Left ventricle myocardium inferior (tissue), 1 donor: ENCODE results near the gene ASB10. TPM values are rescaled to one million over a fixed set of nuclear protein-coding genes. Genes with fewer than 3 reads are reported as not detected.

Source experiments
- DNase-seq: peaks from one replicate; pipeline ENCODE4 v3.0.0-alpha.2; 2020
- H3K27ac ChIP-seq: fragments of 200-600 bp; replicated peaks from 2 replicates; pipeline ENCODE4 v1.8.0; 2021
- H3K27me3 ChIP-seq: fragments of 200-600 bp; 2 replicates; pipeline ENCODE4 v1.8.0; 2021; ENCODE audit warnings: low read depth
- H3K36me3 ChIP-seq: fragments of 200-600 bp; 2 replicates; pipeline ENCODE4 v1.8.0; 2021
- H3K4me1 ChIP-seq: fragments of 200-600 bp; 2 replicates; pipeline ENCODE4 v1.8.0; 2021
- H3K4me3 ChIP-seq: fragments of 200-600 bp; 2 replicates; pipeline ENCODE4 v1.8.0; 2021; ENCODE audit warnings: mild to moderate bottlenecking, moderate library complexity
- H3K9me3 ChIP-seq: fragments of 200-600 bp; replicated peaks from 2 replicates; pipeline ENCODE4 v1.8.0; 2021
- intact Hi-C: fragments of 100-400 bp; cut with micrococcal nuclease; formaldehyde crosslinking; loops from one replicate; pipeline ENCODE4 v1.11.0; 2022
- total RNA-seq: library from RNA; stranded (reverse); fragmentation: NEBNext Ultra II Directional; extraction: Animal tissue kit (Norgen Biotek cat#: 25700); gene quantifications from one replicate; pipeline ENCODE4 v1.2.1, GENCODE V29; 2021
- TF ChIP-seq, protein P1 (sequence below): fragments of 200-600 bp; IDR thresholded peaks from 2 replicates; pipeline ENCODE4 v1.8.0; 2021; ENCODE audit warnings: antibody characterized with exemption, mild to moderate bottlenecking, borderline replicate concordance
- donor health status: DM: no; HTN: yes; CAD: no; lungs with severe emphysema.

ASB10 gene
- total RNA-seq, 1 donor from 2014 or later = 35.4 TPM

GRCh38 chr7:151198945-151199848 lies 12.1 kb upstream of the ASB10 start:
- no peaks in the 10 kb centered on the region for H3K9me3 ChIP-seq
- no peak overlapping the region for H3K27ac ChIP-seq
- no peak overlapping the region for H3K4me3 ChIP-seq
- intact Hi-C loops = no loop called here
- H3K27me3 ChIP-seq = peaks cover 65% of the 10 kb centered on the region
- H3K4me1 ChIP-seq = no peaks in the 10 kb centered on the region
- TF ChIP-seq, protein P1, sequence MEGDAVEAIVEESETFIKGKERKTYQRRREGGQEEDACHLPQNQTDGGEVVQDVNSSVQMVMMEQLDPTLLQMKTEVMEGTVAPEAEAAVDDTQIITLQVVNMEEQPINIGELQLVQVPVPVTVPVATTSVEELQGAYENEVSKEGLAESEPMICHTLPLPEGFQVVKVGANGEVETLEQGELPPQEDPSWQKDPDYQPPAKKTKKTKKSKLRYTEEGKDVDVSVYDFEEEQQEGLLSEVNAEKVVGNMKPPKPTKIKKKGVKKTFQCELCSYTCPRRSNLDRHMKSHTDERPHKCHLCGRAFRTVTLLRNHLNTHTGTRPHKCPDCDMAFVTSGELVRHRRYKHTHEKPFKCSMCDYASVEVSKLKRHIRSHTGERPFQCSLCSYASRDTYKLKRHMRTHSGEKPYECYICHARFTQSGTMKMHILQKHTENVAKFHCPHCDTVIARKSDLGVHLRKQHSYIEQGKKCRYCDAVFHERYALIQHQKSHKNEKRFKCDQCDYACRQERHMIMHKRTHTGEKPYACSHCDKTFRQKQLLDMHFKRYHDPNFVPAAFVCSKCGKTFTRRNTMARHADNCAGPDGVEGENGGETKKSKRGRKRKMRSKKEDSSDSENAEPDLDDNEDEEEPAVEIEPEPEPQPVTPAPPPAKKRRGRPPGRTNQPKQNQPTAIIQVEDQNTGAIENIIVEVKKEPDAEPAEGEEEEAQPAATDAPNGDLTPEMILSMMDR = no peak
- no peak for DNase-seq
- no peaks in the 10 kb centered on the region for H3K36me3 ChIP-seq

DNA sequence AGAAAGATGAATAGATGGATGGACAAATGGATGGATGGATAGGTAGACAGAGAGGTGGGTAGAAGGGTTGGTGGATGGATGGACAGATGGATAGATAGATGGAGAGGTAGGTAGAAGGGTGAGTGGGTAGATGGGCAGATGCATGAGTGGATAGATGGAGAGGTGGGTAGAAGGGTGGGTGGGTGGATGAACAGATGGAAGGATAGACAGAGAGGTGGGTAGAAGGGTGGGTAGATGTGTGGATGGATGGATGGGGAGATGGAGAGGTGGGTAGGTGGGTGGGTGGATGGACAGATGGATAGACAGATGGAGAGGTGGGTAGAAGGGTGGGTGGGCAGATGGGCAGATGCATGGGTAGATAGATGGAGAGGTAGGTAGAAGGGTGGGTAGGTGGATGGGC lies 10.9 kb upstream of the ASB10 start:
- intact Hi-C loops = no loop called here
- no peaks in the 10 kb centered on the region for H3K4me1 ChIP-seq
- DNase-seq = no peak
- no peaks in the 10 kb centered on the region for H3K9me3 ChIP-seq
- no peaks in the 10 kb centered on the region for H3K36me3 ChIP-seq
- H3K27ac ChIP-seq = no peak overlapping the region
- H3K4me3 ChIP-seq = no peak overlapping the region
- TF ChIP-seq, protein P1 = no peak
- peaks cover 52% of the 10 kb centered on the region for H3K27me3 ChIP-seq

GRCh38 chr7:151195616-151196450 lies 8.8 kb upstream of the ASB10 start:
- intact Hi-C loops = no loop called here
- TF ChIP-seq, protein P1 = no peak
- no peak for DNase-seq

DNA sequence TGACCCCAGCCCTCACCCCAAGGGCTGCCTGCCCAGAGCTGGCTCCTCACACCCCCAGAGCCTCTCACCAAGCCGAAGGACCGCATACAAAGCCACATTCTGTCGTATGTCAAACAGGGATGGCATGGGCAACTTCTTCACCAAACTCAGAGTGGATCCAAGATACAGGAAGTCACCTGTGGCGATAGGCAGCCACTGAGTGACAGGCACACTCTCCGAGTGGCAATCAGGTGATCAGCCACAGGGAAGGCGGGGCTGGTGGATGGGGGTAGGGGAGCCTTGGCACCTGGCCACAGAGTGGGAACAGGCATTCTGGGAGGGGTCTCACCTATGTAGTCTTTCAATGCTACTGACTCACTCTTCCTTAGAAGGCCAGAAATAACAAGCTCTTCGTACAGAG lies 7.1 kb upstream of the ASB10 start:
- intact Hi-C loops = no loop called here
- Histone ChIP-seq H3K36me3 (no peaks in the 10 kb centered on the region), H3K4me1 (no peaks in the 10 kb centered on the region), H3K9me3 (no peaks in the 10 kb centered on the region), H3K27ac (no peak overlapping the region), H3K4me3 (no peak overlapping the region), H3K27me3 (peaks cover 26% of the 10 kb centered on the region)
- DNase-seq = no peak
- TF ChIP-seq, protein P1 = no peak

More at GRCh38 chr7:151195616-151196450, 8.8 kb upstream of the ASB10 start:
- Histone ChIP-seq H3K36me3 (no peaks in the 10 kb centered on the region), H3K9me3 (no peaks in the 10 kb centered on the region), H3K4me3 (no peak overlapping the region), H3K27me3 (peaks cover 41% of the 10 kb centered on the region), H3K27ac (no peak overlapping the region), H3K4me1 (no peaks in the 10 kb centered on the region)

GRCh38 chr7:151193203-151193978 lies 6.3 kb upstream of the ASB10 start:
- TF ChIP-seq, protein P1 = no peak
- H3K9me3 ChIP-seq = no peaks in the 10 kb centered on the region
- no peak overlapping the region for H3K27ac ChIP-seq
- H3K36me3 ChIP-seq = no peaks in the 10 kb centered on the region
- H3K4me1 ChIP-seq = peaks cover 3% of the 10 kb centered on the region
- peaks cover 19% of the 10 kb centered on the region for H3K27me3 ChIP-seq
- no peak for DNase-seq
- intact Hi-C loops = no loop called here
- no peak overlapping the region for H3K4me3 ChIP-seq
